GM03348 (cell line): ENCODE data around the gene ANKDD1A.

ENCODE experiments used
- DNase-seq: peaks from one replicate; pipeline ENCODE4 v3.0.0; 2012; ENCODE audit warnings: low spot score

Gene ANKDD1A

GRCh38 chr15:64970698-64971097 lies 59.0 kb downstream of the ANKDD1A start:
- no peak for DNase-seq

DNA sequence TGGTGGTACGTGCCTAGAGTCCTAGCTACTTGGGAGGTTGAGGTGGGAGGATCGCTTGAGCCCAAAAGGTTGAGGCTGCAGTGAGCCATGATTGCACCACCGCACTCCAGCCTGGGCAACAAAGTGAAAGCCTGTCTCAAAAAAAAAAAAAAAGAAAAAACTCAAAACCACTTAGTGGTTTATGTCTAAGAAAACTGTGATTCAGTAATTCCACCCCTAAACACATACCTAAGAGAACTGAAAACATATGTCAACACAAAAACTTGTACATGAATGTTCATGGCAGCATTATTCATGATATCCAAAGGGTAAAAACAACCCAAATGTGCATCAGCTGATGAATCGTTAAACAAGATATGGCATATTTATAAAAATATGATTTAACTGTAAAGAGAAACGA lies 63.7 kb downstream of the ANKDD1A start:
- no peak for DNase-seq

GRCh38 chr15:64979252-64979710 lies 67.6 kb downstream of the ANKDD1A start:
- DNase-seq = no peak

DNA sequence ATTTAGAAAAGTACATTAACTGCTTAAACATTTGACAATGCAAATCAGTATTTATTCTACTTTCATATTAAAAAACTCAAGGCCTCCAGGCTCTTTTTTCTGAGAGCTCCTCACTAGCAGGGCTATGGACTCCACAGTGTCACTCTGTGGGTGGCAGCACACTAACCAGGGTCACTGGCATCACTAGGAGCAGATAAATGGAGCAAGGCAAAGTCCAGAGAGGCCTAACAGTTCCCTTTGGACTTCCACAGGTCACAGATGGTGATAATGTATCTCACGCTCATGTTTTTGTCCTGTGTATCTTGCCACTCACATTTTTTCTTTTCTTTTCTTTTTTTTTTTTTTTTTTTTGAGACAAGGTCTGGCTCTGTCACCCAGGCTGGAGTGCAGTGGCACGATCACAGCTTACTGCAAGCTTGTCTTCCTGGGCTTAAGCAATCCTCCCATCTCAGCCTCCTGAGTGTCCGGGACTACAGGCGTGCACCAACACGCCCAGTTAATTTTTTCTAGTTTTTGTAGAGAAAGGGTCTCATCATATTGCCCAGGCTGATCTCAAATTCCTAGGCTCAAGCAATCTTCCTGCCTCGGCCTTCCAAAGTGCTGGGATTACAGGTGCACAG lies 70.2 kb downstream of the ANKDD1A start:
- DNase-seq = no peak

- peak; percentile 36 for DNase-seq
These were observed 70.8 kb downstream of the ANKDD1A start for GRCh38 chr15:64982472-64982871.

- peak; percentile 53 for DNase-seq
These were observed 73.8 kb downstream of the ANKDD1A start for GRCh38 chr15:64985366-64986033.

GRCh38 chr15:64987136-64987535 lies 75.4 kb downstream of the ANKDD1A start:
- DNase-seq = no peak

DNA sequence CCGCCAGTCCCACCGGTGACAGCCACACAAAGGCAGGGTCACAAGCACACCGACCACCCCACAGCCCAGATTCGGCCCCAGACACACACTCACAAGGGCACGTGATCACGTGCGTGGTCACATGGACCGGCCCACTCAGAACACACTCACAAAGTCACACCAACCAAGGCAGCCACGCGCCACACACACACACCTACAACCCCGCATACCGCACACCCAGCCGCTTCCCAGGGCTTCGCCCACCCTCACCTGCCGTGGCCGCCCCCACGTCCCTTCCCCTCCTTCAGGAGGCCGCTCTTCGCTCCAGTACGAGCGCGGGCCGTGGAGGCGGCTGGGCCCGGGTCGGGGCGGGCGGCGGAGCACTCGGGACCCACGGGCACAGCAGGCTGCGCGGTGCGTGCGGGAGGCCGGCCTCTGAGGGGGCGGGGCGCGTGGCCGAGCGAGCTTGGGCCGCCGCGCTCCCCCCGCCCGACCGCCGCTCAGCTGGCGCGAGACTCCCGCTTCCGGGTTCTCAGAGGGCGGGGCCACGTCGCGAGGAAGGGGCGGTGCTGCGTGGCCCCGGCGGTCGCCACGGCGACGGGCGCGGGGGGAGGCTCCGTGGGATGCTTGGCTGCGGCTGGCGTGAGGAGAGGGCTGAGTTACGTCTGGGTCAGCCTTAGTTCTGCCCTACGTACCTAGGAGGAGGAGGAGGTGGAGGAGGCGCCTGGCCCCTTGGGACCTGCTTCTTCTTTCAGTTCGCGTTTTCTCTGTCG lies 77.9 kb downstream of the ANKDD1A start, which contains the start of gene SPG21:
Gene SPG21, minus strand, starts transcription at position 499 of the 752 bp plus-strand sequence. CDS start 6,345 bp downstream, outside the sequence.
- DNase-seq = peak; percentile 99

GRCh38 chr15:64990168-64990470 lies 78.4 kb downstream of the ANKDD1A start:
- no peak for DNase-seq

- no peak for DNase-seq
These were observed 79.9 kb downstream of the ANKDD1A start for GRCh38 chr15:64991536-64992135.

- DNase-seq = no peak
These were observed 81.6 kb downstream of the ANKDD1A start for GRCh38 chr15:64993290-64993689.

- no peak for DNase-seq
These were observed 85.4 kb downstream of the ANKDD1A start for GRCh38 chr15:64997066-64997465.

GRCh38 chr15:64997745-64998375 lies 86.2 kb downstream of the ANKDD1A start:
- DNase-seq = no peak

GRCh38 chr15:65004993-65005392 lies 93.3 kb downstream of the ANKDD1A start:
- no peak for DNase-seq

DNA sequence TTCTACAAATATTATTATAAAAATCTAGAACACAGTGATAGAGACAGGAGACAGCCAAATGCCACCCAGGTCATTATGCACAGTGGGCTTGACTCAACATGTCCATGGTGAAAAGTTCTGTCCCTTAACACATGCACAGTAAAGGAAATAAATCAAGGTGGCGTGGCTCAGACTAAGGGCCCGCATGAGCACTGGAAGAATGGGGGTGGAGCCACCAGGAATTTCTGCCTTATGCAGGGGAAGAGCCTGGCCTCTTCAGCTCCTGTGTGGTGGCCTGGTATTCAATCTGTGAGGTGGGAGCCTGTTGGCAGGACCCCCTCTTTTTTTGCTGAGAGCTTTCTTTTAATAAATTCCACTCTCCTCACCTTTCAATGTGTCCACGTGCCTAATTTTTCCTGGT lies 95.2 kb downstream of the ANKDD1A start:
- DNase-seq = no peak
